Neuronal stem cell (in vitro differentiated cells): ENCODE measurements around the gene PGA4.
"Not testable (repeated sequence)": the region's sequence is repeated elsewhere in the genome, so short reads cannot be mapped to it uniquely, and the experiment has no call there.

Experiments
- DNase-seq: peaks from one replicate; pipeline ENCODE4 v3.0.0-alpha.2; 2013; ENCODE audit warnings: low spot score
- H2AFZ ChIP-seq: one replicate; pipeline ENCODE4 v1.6.1; 2013; ENCODE audit warnings: mild to moderate bottlenecking, low read length, inconsistent platforms
- H2AK5ac ChIP-seq: 2 replicates; pipeline ENCODE4 v1.6.1; 2013; ENCODE audit warnings: low read depth, mild to moderate bottlenecking, inconsistent platforms, low read length, moderate library complexity, mixed read lengths
- H2BK120ac ChIP-seq: 2 replicates; pipeline ENCODE4 v1.6.1; 2013; ENCODE audit warnings: low read depth, mild to moderate bottlenecking, inconsistent platforms, low read length, moderate library complexity, mixed read lengths
- H2BK12ac ChIP-seq: one replicate; pipeline ENCODE4 v1.6.1; 2013; ENCODE audit warnings: low read length, inconsistent platforms
- H2BK15ac ChIP-seq: 2 replicates; pipeline ENCODE4 v1.6.1; 2013; ENCODE audit warnings: mild to moderate bottlenecking, low read length, inconsistent platforms, mixed read lengths
- H2BK5ac ChIP-seq: one replicate; pipeline ENCODE4 v1.6.1; 2013; ENCODE audit warnings: inconsistent platforms, mild to moderate bottlenecking, low read length, moderate library complexity
- H3K14ac ChIP-seq: one replicate; pipeline ENCODE4 v1.6.1; 2013; ENCODE audit warnings: low read length, inconsistent platforms
- H3K18ac ChIP-seq: 2 replicates; pipeline ENCODE4 v1.6.1; 2013; ENCODE audit warnings: low read length, inconsistent platforms
- H3K23ac ChIP-seq: 2 replicates; pipeline ENCODE4 v1.6.1; 2013; ENCODE audit warnings: low read depth, mild to moderate bottlenecking, mixed read lengths, low read length, inconsistent platforms; ENCODE audit not compliant: poor library complexity
- H3K27ac ChIP-seq: replicated peaks from 3 replicates; pipeline ENCODE4 v1.5.1; 2013; ENCODE audit warnings: low read length, inconsistent platforms
- H3K27me3 ChIP-seq, 3 experiments: 2 replicates each; pipeline ENCODE4 v1.6.1; 2013; ENCODE audit warnings: low read length in 3 of 3, mild to moderate bottlenecking in 2 of 3, inconsistent platforms in 1 of 3, low read depth in 1 of 3, mixed read lengths in 1 of 3, moderate library complexity in 1 of 3; ENCODE audit not compliant: control insufficient read depth in 3 of 3, insufficient read depth in 3 of 3
- H3K36me3 ChIP-seq, 2 donors: replicated peaks in 1 of 2; 2 replicates each; pipeline ENCODE4 v1.6.1; 2013; ENCODE audit warnings: low read length in 2 of 2; ENCODE audit not compliant: control insufficient read depth in 2 of 2, insufficient read depth in 2 of 2
- H3K4ac ChIP-seq: 2 replicates; pipeline ENCODE4 v1.6.1; 2013; ENCODE audit warnings: inconsistent platforms, mild to moderate bottlenecking, low read length, moderate library complexity
- H3K4me1 ChIP-seq, 2 donors: 1 replicate in 1 of 2; 2 replicates in 1 of 2; pipeline ENCODE4 v1.6.1; 2013; ENCODE audit warnings: low read length in 2 of 2, low read depth in 1 of 2; ENCODE audit not compliant: control insufficient read depth in 2 of 2, insufficient read depth in 1 of 2
- H3K4me2 ChIP-seq: one replicate; pipeline ENCODE4 v1.6.1; 2013; ENCODE audit warnings: mild to moderate bottlenecking, low read length, inconsistent platforms; ENCODE audit not compliant: insufficient read depth, poor library complexity, severe bottlenecking
- H3K4me3 ChIP-seq, 2 donors: 2 replicates each; pipeline ENCODE4 v1.5.1; 2013; ENCODE audit warnings: low read length in 2 of 2, mild to moderate bottlenecking in 2 of 2, inconsistent platforms in 1 of 2, moderate library complexity in 1 of 2
- H3K79me1 ChIP-seq: one replicate; pipeline ENCODE4 v1.6.1; 2013; ENCODE audit warnings: low read depth, mild to moderate bottlenecking, inconsistent platforms, low read length, moderate library complexity
- H3K9ac ChIP-seq: one replicate; pipeline ENCODE4 v1.6.1; 2013; ENCODE audit warnings: mild to moderate bottlenecking, low read depth, low read length, inconsistent platforms; ENCODE audit not compliant: poor library complexity
- H3K9me3 ChIP-seq, 2 donors: replicated peaks in 1 of 2; 2 replicates each; pipeline versions ENCODE3 to v1.6.1; 2013; ENCODE audit warnings: low read length in 2 of 2, mild to moderate bottlenecking in 2 of 2, inconsistent platforms in 1 of 2, low read depth in 1 of 2, mixed read lengths in 1 of 2, moderate library complexity in 1 of 2; ENCODE audit not compliant: control insufficient read depth in 2 of 2, insufficient read depth in 1 of 2
- H4K8ac ChIP-seq: one replicate; pipeline ENCODE4 v1.6.1; 2013; ENCODE audit warnings: low read depth, mild to moderate bottlenecking, inconsistent platforms, low read length, moderate library complexity
- H4K91ac ChIP-seq: one replicate; pipeline ENCODE4 v1.6.1; 2013; ENCODE audit warnings: low read length, low read depth, mild to moderate bottlenecking, inconsistent platforms; ENCODE audit not compliant: poor library complexity
- WGBS, 2 donors: extraction: QIAGEN DNeasy Blood & Tissue Kit; methylation state at CpG; one replicate each; pipeline ENCODE4 v1.1.7; 2013; ENCODE audit warnings: missing lambda C conversion rate in 2 of 2, mixed read lengths in 1 of 2; ENCODE audit not compliant: insufficient read length in 2 of 2, insufficient replicate concordance in 1 of 2; ENCODE audit errors: extremely low coverage in 2 of 2; 5-methylcytosine and 5-hydroxymethylcytosine counted together

PGA4 gene

GRCh38 chr11:61237130-61237529 lies 15.0 kb downstream of the PGA4 start:
- H2AK5ac ChIP-seq, H4K8ac ChIP-seq, H3K27me3 ChIP-seq, H2BK12ac ChIP-seq, H3K4me2 ChIP-seq, H2BK15ac ChIP-seq, H3K14ac ChIP-seq, H4K91ac ChIP-seq, H2BK120ac ChIP-seq, H2AFZ ChIP-seq, DNase-seq, H3K36me3 ChIP-seq, H3K23ac ChIP-seq, H3K4me3 ChIP-seq, H3K9ac ChIP-seq, H3K4ac ChIP-seq, H3K18ac ChIP-seq, H3K9me3 ChIP-seq, H2BK5ac ChIP-seq, H3K27ac ChIP-seq, H3K79me1 ChIP-seq, H3K4me1 ChIP-seq: not testable (repeated sequence)
- WGBS, 2 donors: no CpG with 5 or more reads among the region's 4 CpGs

GRCh38 chr11:61240288-61240687 lies 18.1 kb downstream of the PGA4 start:
- not testable (repeated sequence) for H3K14ac ChIP-seq, H3K4ac ChIP-seq, H3K4me1 ChIP-seq, H3K27ac ChIP-seq, H3K23ac ChIP-seq, H3K18ac ChIP-seq, H3K79me1 ChIP-seq, H3K4me2 ChIP-seq, H3K9ac ChIP-seq, H2AK5ac ChIP-seq, DNase-seq, H3K27me3 ChIP-seq, H2BK120ac ChIP-seq, H2AFZ ChIP-seq, H3K4me3 ChIP-seq, H2BK12ac ChIP-seq, H4K91ac ChIP-seq, H3K9me3 ChIP-seq, H4K8ac ChIP-seq, H2BK15ac ChIP-seq, H2BK5ac ChIP-seq, H3K36me3 ChIP-seq
- WGBS, 2 donors: no CpG with 5 or more reads among the region's 8 CpGs

- not testable (repeated sequence) for H3K4ac ChIP-seq, H3K9me3 ChIP-seq, H2BK12ac ChIP-seq, H3K18ac ChIP-seq, H3K14ac ChIP-seq, H2AFZ ChIP-seq, H3K79me1 ChIP-seq, H4K8ac ChIP-seq, H3K36me3 ChIP-seq, H3K9ac ChIP-seq, H3K4me1 ChIP-seq, H3K27me3 ChIP-seq, H3K4me2 ChIP-seq, H3K27ac ChIP-seq, H4K91ac ChIP-seq, DNase-seq, H2BK120ac ChIP-seq, H2BK5ac ChIP-seq, H3K23ac ChIP-seq, H3K4me3 ChIP-seq, H2AK5ac ChIP-seq, H2BK15ac ChIP-seq
- WGBS, 2 donors: no CpG with 5 or more reads among the region's 8 CpGs
Observed at GRCh38 chr11:61240875-61241274, 18.7 kb downstream of the PGA4 start, which contains the start of gene PGA5. Gene PGA5, plus strand, starts transcription at chr11:61241175. Its CDS starts 52 bp downstream, at chr11:61241227.

- H3K27ac ChIP-seq, H4K8ac ChIP-seq, H2AFZ ChIP-seq, H3K9me3 ChIP-seq, H2BK12ac ChIP-seq, DNase-seq, H3K14ac ChIP-seq, H3K4me1 ChIP-seq, H2BK15ac ChIP-seq, H3K4ac ChIP-seq, H3K18ac ChIP-seq, H3K27me3 ChIP-seq, H2AK5ac ChIP-seq, H3K4me3 ChIP-seq, H4K91ac ChIP-seq, H2BK120ac ChIP-seq, H2BK5ac ChIP-seq, H3K4me2 ChIP-seq, H3K36me3 ChIP-seq, H3K79me1 ChIP-seq, H3K9ac ChIP-seq, H3K23ac ChIP-seq: not testable (repeated sequence)
- no CpG with 5 or more reads among the region's 5 CpGs for WGBS, 2 donors
Observed at GRCh38 chr11:61241526-61241925, 19.4 kb downstream of the PGA4 start.
